Hindlimb muscle (tissue), 1 donor: ENCODE results near the gene MARK1. TPM values are rescaled to one million over a fixed set of nuclear protein-coding genes. Genes with fewer than 3 reads are reported as not detected.

Experiments used
- polyA plus RNA-seq: library from polyadenylated mRNA; unstranded; fragments of 120-200 nt; gene quantifications from one replicate; pipeline ENCODE4 v1.2.1, GENCODE V29; 2013; ENCODE audit not compliant: insufficient read length

MARK1 gene
- polyA plus RNA-seq, 1 donor, result 12.0 TPM

Other genes with a start within 250 kb of the MARK1 start
- gene C1orf115, start 162.2 kb downstream of the MARK1 start, polyA plus RNA-seq, result 11.9 TPM
- gene MTARC2, start 220.2 kb downstream of the MARK1 start, polyA plus RNA-seq, result 17.4 TPM